ENCODE results near the gene GPR152.

The GPR152 gene

GRCh38 chr11:67497656-67498291 is 45.2 kb upstream of the GPR152 start:
- TF ChIP-seq CTCF (IDR thresholded peaks at IDR 0.05) (no peak), ZFX (IDR thresholded peaks at IDR 0.05; ENCODE audit: borderline replicate concordance) (no peak)
- no peak overlapping the region for H3K27ac ChIP-seq

- no peak overlapping the region for H3K27ac ChIP-seq
- TF ChIP-seq ZFX (IDR thresholded peaks at IDR 0.05; ENCODE audit: borderline replicate concordance) (no peak), CTCF (IDR thresholded peaks at IDR 0.05) (no peak)
Measured at GRCh38 chr11:67496113-67496512, 43.6 kb upstream of the GPR152 start.

- TF ChIP-seq ZFX (IDR thresholded peaks at IDR 0.05; ENCODE audit: borderline replicate concordance), result no peak
- TF ChIP-seq CTCF (IDR thresholded peaks at IDR 0.05), result no peak
Measured at GRCh38 chr11:67495234-67496005, 42.9 kb upstream of the GPR152 start.

GRCh38 chr11:67494371-67495233 is 42.1 kb upstream of the GPR152 start:
- TF ChIP-seq CTCF (IDR thresholded peaks at IDR 0.05) (no peak), ZFX (IDR thresholded peaks at IDR 0.05; ENCODE audit: borderline replicate concordance) (no peak)
- H3K27ac ChIP-seq, result no peak overlapping the region

More at GRCh38 chr11:67495234-67496005, 42.9 kb upstream of the GPR152 start:
- H3K27ac ChIP-seq, result no peak overlapping the region

GRCh38 chr11:67493548-67494370 is 41.2 kb upstream of the GPR152 start:
- H3K27ac ChIP-seq, result no peak overlapping the region
- TF ChIP-seq ZFX (IDR thresholded peaks at IDR 0.05; ENCODE audit: borderline replicate concordance) (no peak), CTCF (IDR thresholded peaks at IDR 0.05) (no peak)

GRCh38 chr11:67492801-67493547 is 40.4 kb upstream of the GPR152 start:
- H3K27ac ChIP-seq, result no peak overlapping the region
- TF ChIP-seq CTCF (IDR thresholded peaks at IDR 0.05), result no peak
- TF ChIP-seq ZFX (IDR thresholded peaks at IDR 0.05; ENCODE audit: borderline replicate concordance), result no peak
